GM18861 (cell line): ENCODE data around the gene PPP2R3B.
"Not testable (repeated sequence)": the region's sequence is repeated elsewhere in the genome, so short reads cannot be mapped to it uniquely, and the experiment has no call there.

ENCODE experiments used
- ATAC-seq: cut with Tn5 transposase; IDR thresholded peaks from one replicate; pipeline ENCODE4 v1.9.1; 2021; ENCODE audit not compliant: unreplicated experiment

The PPP2R3B gene

DNA sequence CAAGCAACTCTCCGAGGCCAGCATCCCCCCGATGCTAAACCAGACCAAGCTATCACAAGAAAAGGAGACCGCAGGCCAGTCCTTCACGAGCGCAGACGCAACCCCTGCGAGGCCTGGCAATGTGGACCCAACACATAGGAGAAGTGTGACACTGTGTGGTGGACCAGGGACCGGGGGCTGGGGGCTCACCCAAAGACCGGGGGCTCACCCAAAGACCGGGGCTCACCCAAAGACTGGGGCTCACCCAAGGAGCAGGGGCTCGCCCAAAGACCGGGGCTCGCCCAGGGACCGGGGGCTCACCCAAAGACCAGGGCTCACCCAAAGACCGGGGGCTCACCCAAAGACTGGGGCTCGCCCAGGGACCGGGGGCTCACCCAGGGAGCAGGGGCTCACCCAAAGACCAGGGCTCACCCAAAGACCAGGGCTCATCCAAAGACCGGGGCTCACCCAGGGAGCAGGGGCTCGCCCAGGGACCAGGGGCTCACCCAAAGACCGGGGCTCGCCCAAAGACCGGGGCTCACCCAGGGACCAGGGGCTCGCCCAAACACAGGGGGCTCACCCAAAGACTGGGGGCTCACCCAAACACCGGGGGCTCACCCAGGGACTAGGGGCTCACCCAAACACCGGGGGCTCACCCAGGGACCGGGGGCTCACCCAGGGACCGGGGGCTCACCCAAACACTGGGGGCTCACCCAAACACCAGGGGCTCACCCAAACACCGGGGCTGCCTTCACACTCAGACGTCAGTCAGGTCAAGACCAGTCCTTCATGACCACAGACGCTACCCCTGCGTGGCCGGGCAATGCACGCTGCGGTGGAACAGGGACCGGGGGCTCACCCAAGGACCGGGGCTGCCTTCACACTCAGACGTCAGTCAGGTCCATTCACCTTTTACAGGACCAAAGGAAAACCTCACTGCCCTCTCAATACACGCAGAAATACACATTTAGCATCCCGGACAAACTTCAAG, 32.9 kb downstream of the PPP2R3B start:
- no peak for ATAC-seq

- ATAC-seq, result no peak
Observed at GRCh38 chrX:352582-353314, 34.0 kb downstream of the PPP2R3B start.

DNA sequence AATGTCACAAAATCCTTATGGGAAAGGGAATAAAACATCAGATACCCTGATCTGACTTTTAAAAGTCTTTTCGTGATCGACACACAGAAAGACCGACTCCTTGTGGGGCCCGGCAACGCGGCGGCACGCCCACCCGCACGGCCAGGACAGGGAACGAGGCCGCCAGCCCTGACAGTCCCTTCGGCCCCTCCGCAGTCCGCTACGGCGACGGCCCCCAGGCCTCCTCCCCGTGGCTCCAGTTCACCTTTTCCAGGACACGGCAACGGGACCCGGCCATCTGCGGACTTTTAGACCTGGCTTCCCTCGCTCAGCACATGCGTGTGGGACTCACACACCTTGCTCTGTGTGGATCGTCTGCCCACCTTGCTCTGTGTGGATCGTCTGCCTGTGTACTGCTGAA, 34.5 kb downstream of the PPP2R3B start:
- no peak for ATAC-seq

- ATAC-seq, result no peak
Observed at GRCh38 chrX:351736-352135, 35.0 kb downstream of the PPP2R3B start.

- not testable (repeated sequence) for ATAC-seq
Observed at GRCh38 chrX:351324-351641, 35.4 kb downstream of the PPP2R3B start.

- no peak for ATAC-seq
Observed at GRCh38 chrX:350534-351323, 36.0 kb downstream of the PPP2R3B start.

- ATAC-seq, result no peak
Observed at GRCh38 chrX:350148-350533, 36.6 kb downstream of the PPP2R3B start.

DNA sequence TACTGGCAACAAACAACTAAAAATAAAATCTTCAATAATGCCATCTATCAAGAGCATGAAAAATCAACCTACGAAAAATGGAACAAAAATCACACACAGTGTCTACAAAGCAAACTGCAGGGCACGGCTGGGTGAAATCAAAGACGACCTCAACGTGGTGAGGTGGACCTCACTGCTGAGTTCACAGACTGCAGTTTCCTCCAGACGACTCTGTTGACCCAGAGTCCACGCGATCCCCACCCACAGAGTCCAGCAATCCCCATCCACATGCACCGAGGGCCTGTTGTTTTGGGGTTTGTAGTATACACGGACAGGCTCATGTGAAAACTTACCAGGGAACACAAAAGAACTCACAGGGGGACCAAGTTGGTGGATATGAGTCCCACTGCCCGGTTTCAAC, 37.0 kb downstream of the PPP2R3B start:
- no peak for ATAC-seq

GRCh38 chrX:349196-349595, 37.5 kb downstream of the PPP2R3B start:
- ATAC-seq, result no peak

GRCh38 chrX:348461-349117, 38.1 kb downstream of the PPP2R3B start:
- ATAC-seq, result no peak

DNA sequence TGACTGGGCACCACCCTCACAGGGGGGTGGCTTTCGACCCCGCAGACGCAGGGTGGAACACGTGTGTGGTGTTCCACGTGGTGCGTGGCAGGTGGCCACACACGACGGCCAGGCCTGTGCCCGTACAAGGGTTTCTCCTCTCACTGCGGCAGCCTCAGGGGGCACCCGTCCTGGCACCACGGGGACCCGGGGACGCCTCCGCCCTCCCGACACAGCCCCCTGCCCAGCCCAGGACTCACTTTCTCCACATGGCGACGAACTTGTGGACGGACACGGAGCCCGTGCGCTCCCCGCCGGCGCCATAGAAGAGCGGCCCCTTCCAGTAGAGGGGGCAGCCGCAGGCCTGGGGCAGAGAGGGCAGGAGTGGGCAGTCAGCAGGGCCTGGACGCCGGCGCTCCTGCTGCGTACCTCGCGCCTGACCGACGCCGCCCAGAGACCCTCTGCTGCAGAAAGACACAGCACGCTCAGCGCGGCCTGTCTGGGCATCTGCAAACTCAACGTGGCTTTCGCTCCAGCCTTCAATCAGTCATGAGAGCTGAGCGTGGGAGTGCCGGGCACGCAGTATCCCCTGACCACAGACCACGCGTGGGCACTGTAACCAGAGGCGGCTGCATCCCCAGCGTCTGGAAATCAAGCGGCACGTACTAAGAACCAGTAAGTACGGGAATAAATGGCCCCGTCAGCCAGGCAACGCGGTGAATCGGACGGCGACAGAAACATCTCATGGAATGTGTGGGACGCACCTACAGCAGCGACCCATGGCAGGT, 39.2 kb downstream of the PPP2R3B start:
- ATAC-seq, result no peak

GRCh38 chrX:346034-346813, 40.5 kb downstream of the PPP2R3B start:
- ATAC-seq, result no peak

GRCh38 chrX:345020-345925, 41.4 kb downstream of the PPP2R3B start:
- no peak for ATAC-seq

- no peak for ATAC-seq
Observed at GRCh38 chrX:344371-344901, 42.3 kb downstream of the PPP2R3B start.

GRCh38 chrX:341541-342101, 45.1 kb downstream of the PPP2R3B start:
- no peak for ATAC-seq

DNA sequence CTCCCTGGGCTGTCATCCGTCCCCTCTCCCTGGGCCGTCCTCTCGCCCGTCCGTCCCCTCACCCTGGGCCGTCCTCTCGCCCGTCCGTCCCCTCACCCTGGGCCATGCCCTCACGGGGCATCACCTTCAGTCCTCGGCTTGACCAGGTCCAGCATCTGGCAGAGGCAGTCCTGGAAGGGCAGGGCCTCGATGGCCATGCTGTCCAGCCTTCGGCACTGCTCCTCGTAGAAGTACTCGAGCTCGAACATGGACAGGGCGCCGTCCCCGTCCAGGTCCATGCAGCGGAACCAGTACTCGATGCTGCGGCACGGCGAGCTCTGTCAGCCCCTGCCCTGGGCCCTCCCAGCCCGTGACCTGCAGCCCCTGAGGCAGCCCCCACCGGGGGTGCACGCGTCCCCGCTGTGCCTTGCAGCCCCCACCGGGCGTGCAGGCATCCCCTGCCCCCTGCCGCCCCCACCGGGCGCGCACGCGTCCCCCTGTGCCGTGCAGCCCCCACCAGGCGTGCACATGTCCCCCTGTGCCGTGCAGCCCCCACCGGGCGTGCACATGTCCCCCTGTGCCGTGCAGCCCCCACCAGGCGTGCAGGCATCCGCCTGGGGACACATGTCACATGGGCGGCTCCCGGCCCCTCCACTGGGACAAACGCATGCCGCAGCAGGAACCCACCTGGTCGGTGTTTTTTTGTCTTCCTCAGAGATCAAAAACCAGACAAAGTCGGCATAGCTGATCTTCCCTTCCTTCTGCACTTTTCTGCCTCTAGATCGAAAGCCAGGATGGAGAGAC, 45.9 kb downstream of the PPP2R3B start:
- ATAC-seq, result no peak

DNA sequence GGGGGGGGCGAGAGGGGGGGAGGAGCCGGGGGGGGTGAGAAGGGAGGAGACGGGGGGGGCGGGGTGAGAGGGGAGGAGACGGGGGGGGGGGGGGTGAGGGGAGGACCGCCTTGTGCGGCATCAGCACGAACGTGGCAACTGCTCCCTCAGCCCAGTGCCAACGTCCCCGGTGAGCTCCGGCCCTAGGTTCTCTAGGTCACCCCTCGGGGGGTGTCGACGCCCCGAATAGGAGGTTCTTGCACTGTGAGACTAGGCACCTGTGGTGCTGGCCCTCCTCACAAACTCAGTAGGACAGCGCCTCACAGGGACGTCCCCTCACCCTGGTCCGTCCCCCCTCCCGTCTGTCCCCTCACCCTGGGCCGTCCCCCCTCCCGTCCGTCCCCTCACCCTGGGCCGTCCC, 46.6 kb downstream of the PPP2R3B start:
- ATAC-seq, result no peak
